ENCODE data around the gene GJB2.
A peak's percentile ranks its signal among the peaks of the same experiment; 100 is the strongest.
"Not testable (repeated sequence)": the region's sequence is repeated elsewhere in the genome, so short reads cannot be mapped to it uniquely, and the experiment has no call there.

The GJB2 gene

GRCh38 chr13:20165417-20166257 lies 27.1 kb downstream of the GJB2 start:
- no peak for DNase-seq

- no peak for DNase-seq
These were observed 30.8 kb downstream of the GJB2 start for GRCh38 chr13:20161951-20162300.

GRCh38 chr13:20161275-20161950 lies 31.3 kb downstream of the GJB2 start:
- peak; percentile 42 to 68 (median 50) for DNase-seq

- peak in 3 of 4 experiments; percentile 14 to 47 (median 36) for DNase-seq
These were observed 32.1 kb downstream of the GJB2 start, which contains the start of gene GJA3 for GRCh38 chr13:20160306-20161274. GJA3 (minus strand) TSS chr13:20161052; CDS start chr13:20143288, 17,764 bp downstream.

- no peak for DNase-seq
These were observed 33.0 kb downstream of the GJB2 start for GRCh38 chr13:20159646-20160305.

GRCh38 chr13:20157151-20157796 lies 35.5 kb downstream of the GJB2 start:
- peak; percentile 66 to 85 (median 82) for DNase-seq

GRCh38 chr13:20156702-20157101 lies 36.0 kb downstream of the GJB2 start:
- no peak for DNase-seq

- not testable (repeated sequence) for DNase-seq
These were observed 39.4 kb downstream of the GJB2 start for GRCh38 chr13:20153290-20153689.

- DNase-seq: no peak
These were observed 41.1 kb downstream of the GJB2 start for GRCh38 chr13:20151612-20152011.

GRCh38 chr13:20151016-20151415 lies 41.7 kb downstream of the GJB2 start:
- no peak for DNase-seq

GRCh38 chr13:20150561-20150960 lies 42.2 kb downstream of the GJB2 start:
- no peak for DNase-seq

- no peak for DNase-seq
These were observed 43.0 kb downstream of the GJB2 start for GRCh38 chr13:20149762-20150161.

GRCh38 chr13:20148501-20149183 lies 44.1 kb downstream of the GJB2 start:
- no peak for DNase-seq

- DNase-seq: no peak
These were observed 46.4 kb downstream of the GJB2 start for GRCh38 chr13:20146381-20146780.

- DNase-seq: no peak
These were observed 47.2 kb downstream of the GJB2 start for GRCh38 chr13:20145521-20145920.

- DNase-seq: no peak
These were observed 48.4 kb downstream of the GJB2 start for GRCh38 chr13:20144141-20144850.

- no peak for DNase-seq
These were observed 49.7 kb downstream of the GJB2 start for GRCh38 chr13:20142927-20143480.

GRCh38 chr13:20142023-20142926 lies 50.5 kb downstream of the GJB2 start:
- no peak for DNase-seq

Measured in suppressor macrophage (primary cell).